Measurements from ENCODE around the gene SPEG. TPM values are rescaled to one million over a fixed set of nuclear protein-coding genes. Genes with fewer than 3 reads are reported as not detected.
A peak's percentile ranks its signal among the peaks of the same experiment; 100 is the strongest.

SPEG gene
- total RNA-seq, 2 donors from 2014 or later = 2.9 to 3.6 TPM

DNA sequence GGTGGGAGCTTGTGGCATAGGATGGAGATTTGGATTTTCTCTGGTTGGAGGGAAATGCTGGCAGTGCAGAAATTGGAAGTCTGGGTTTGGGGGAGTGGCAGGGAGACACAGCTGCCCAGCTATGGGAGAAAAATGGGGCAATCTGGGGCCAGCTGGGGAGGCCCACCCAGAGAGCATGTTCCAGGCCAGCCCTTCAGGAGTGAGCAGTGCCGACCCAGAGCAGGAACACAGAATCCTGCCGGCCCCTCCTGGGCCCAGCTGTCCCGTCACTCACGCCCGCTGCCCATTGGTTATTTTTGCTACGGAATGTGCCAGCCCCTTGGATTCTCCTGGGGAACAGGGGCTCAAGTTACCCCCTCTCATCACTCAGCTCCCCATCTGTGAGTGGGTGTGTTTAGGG is 4.9 kb downstream of the SPEG start:
- H3K36me3 ChIP-seq (replicated peaks in 1 of 2; ENCODE audit: insufficient read depth in 1 of 2, low read depth in 2 of 2) = no peaks in the 10 kb centered on the region
- peaks cover 7 to 15% of the 10 kb centered on the region in 2 donors for H3K27me3 ChIP-seq
- no peak overlapping the region for H3K27ac ChIP-seq
- intact Hi-C loops (cut with DNase I) = no loop called here
- WGBS, 2 donors = 76 to 77% methylated on average over 6 of the region's 6 CpGs
- DNase-seq (no peak), ATAC-seq (no peak)
- H3K9me3 ChIP-seq = no peaks in the 10 kb centered on the region
- TF ChIP-seq POLR2A (IDR thresholded peaks at IDR 0.05) = no peak
- TF ChIP-seq, protein P1, sequence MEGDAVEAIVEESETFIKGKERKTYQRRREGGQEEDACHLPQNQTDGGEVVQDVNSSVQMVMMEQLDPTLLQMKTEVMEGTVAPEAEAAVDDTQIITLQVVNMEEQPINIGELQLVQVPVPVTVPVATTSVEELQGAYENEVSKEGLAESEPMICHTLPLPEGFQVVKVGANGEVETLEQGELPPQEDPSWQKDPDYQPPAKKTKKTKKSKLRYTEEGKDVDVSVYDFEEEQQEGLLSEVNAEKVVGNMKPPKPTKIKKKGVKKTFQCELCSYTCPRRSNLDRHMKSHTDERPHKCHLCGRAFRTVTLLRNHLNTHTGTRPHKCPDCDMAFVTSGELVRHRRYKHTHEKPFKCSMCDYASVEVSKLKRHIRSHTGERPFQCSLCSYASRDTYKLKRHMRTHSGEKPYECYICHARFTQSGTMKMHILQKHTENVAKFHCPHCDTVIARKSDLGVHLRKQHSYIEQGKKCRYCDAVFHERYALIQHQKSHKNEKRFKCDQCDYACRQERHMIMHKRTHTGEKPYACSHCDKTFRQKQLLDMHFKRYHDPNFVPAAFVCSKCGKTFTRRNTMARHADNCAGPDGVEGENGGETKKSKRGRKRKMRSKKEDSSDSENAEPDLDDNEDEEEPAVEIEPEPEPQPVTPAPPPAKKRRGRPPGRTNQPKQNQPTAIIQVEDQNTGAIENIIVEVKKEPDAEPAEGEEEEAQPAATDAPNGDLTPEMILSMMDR (IDR thresholded peaks at IDR 0.05) = no peak
- H3K4me1 ChIP-seq = peaks cover 15% of the 10 kb centered on the region
- no peak overlapping the region for H3K4me3 ChIP-seq

DNA sequence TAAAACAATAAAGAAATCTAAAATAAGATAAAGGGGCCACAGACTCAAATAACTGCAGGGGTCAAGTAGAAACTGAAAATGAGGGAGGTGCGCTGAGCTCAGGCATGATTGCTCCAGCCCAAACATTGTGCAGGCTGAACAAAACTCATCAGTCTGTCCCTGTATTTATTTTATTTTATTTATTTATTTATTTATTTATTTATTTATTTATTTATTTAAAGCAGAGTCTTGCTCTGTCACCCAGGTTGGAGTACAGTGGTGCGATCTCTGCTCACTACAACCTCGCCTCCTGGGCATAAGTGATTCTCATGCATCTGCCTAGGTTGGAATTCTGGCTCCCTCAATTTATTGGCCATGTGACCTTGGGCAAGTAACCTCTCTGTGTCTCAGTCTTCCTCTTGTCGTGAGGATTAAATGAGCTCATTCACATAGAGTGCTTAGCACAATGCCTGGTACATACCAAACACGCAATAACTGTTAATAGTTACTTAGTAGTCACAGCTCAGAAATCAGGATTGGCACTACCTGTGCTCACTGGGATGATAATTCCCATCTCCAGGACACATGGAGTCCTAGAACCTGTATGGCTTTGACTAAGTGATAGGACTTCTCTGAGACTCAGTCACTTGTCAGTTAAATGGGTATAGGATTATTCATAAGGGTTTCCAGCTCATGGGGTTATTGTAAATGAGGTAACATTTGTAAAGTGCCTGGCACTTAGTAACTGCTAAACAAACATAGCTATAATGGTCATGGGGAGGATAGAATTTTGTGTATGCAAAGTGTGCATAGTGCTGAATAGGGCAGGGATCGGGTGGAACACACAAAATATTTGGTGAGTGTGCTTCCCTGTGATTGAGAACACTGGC is 6.0 kb downstream of the SPEG start:
- Histone ChIP-seq H3K9me3 (no peaks in the 10 kb centered on the region), H3K36me3 (replicated peaks in 1 of 2; ENCODE audit: insufficient read depth in 1 of 2, low read depth in 2 of 2) (no peaks in the 10 kb centered on the region), H3K27ac (no peak overlapping the region), H3K27me3 (peaks cover 0 to 4% of the 10 kb centered on the region in 2 donors), H3K4me1 (peaks cover 7% of the 10 kb centered on the region), H3K4me3 (no peak overlapping the region)
- TF ChIP-seq, protein P1 (IDR thresholded peaks at IDR 0.05) = no peak
- no peak for TF ChIP-seq POLR2A (IDR thresholded peaks at IDR 0.05)
- ATAC-seq (no peak), DNase-seq (no peak)
- 63 to 67% methylated on average over 6 of the region's 6 CpGs for WGBS, 2 donors
- intact Hi-C loops (cut with DNase I) = no loop called here

DNA sequence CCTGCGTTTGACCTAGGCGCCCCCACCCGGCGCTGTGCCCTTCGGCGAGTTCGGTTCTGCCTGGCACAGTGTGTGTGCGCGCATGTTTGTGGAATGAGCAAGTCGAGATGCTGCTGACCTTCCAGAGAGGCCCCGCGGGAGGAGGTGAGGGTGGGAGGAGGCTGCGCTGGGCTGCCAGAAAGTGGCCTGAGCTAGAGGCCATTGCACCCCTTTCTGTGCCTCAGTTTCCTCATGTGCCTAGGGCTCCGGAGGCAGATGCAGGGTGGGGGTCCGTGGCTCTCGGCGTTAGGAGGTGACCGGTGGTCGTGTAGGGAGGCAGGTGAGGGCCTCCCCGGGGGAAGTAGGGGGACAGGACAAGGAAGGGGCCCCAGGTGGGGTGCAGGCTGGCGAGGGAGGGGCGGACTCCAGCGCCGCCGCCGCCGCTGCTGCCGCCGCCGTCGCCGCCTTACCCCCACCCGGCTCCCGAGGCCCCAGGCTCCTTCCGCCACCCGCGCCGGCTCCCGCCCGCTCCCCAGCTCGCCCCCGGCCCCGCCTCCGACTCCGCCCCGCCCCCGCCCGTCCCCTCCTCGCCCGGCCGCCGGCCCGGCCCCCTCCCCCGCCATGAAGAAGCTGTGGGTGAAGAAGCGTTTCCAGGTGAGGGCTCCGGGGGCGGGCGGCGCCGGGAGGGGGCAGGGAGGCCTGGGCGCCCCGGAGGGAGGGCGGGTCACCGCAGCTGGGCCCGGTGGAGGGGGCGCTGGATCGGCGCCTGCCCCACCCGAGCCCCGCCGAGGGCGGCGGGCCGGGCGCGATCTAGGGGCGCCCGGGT is 7.0 kb downstream of the SPEG start:
- ATAC-seq = peak; percentile 72
- H3K27ac ChIP-seq = peak overlapping the region in 1 of 4 donors; percentile 21

DNA sequence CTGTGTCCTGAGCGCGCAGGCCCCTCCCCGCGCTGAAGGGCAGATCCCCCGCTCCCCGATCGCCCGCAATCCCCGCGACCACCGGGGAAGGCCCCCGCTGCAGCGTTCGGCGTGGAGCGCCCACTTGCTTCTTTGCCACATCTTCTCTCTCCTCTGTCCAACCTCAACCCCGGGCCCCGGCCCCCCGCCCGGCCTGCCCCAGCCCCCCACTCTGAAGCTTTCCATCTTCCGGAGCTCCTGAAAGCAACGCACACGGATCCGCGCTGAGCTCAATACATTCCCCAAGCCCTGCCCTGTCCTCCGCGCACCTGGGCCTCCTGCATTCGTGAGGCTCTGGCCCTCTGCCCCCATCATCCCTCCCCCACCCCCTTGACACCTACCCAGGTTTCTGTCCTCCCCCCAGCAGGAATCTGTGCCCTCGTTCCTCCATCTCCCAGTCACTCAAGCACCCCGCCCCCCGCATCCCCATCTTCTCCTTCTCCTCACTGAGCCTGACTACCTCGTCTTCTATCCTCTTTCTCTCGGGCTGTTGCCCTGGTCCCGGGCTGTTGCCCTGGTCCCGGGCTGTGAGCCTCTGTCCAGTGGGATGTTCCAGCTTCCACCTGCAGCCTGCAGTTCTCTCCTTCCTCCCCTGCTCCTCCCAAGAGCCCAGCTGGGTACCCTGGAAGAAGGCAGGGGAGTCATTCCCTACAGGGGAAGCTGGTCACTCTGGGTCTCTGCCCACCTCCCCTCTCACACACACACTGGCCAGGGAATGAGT is 7.8 kb downstream of the SPEG start:
- H3K27ac ChIP-seq = peak overlapping the region in 1 of 4 donors; percentile 21
- DNase-seq (no peak), ATAC-seq (no peak)
- no peaks in the 10 kb centered on the region for H3K36me3 ChIP-seq (replicated peaks in 1 of 2; ENCODE audit: insufficient read depth in 1 of 2, low read depth in 2 of 2)
- intact Hi-C loops (cut with DNase I) = no loop called here
- WGBS, 2 donors = 9 to 18% methylated on average over 15 to 35 of the region's 35 CpGs
- H3K27me3 ChIP-seq = peaks cover 0 to 3% of the 10 kb centered on the region in 2 donors
- H3K9me3 ChIP-seq = no peaks in the 10 kb centered on the region
- no peak overlapping the region for H3K4me3 ChIP-seq
- H3K4me1 ChIP-seq = peaks cover 7% of the 10 kb centered on the region
- TF ChIP-seq POLR2A (IDR thresholded peaks at IDR 0.05) = no peak
- TF ChIP-seq, protein P1 (IDR thresholded peaks at IDR 0.05) = no peak

More for the DNA sequence above, 7.0 kb downstream of the SPEG start:
- TF ChIP-seq POLR2A (IDR thresholded peaks at IDR 0.05) = no peak
- TF ChIP-seq, protein P1 (IDR thresholded peaks at IDR 0.05) = no peak
- Histone ChIP-seq H3K4me1 (peaks cover 7% of the 10 kb centered on the region), H3K27me3 (peaks cover 0 to 3% of the 10 kb centered on the region in 2 donors), H3K36me3 (replicated peaks in 1 of 2; ENCODE audit: insufficient read depth in 1 of 2, low read depth in 2 of 2) (no peaks in the 10 kb centered on the region), H3K9me3 (no peaks in the 10 kb centered on the region), H3K4me3 (peak overlapping the region in 1 of 2 donors; percentile 8)
- intact Hi-C loops (cut with DNase I) = no loop called here
- 1 to 2% methylated on average over 16 to 57 of the region's 78 CpGs for WGBS, 2 donors
- peak; percentile 44 to 62 (median 52) for DNase-seq

Data from body of pancreas (tissue), 4 donors.